GM18519 (cell line): Measurements from ENCODE around the gene CNTN5.
"Not testable (repeated sequence)": the region's sequence is repeated elsewhere in the genome, so short reads cannot be mapped to it uniquely, and the experiment has no call there.

ENCODE experiments used
- ATAC-seq: cut with Tn5 transposase; IDR thresholded peaks from one replicate; pipeline ENCODE4 v1.9.1; 2021; ENCODE audit warnings: mild to moderate bottlenecking, moderate library complexity; ENCODE audit not compliant: unreplicated experiment, low FRiP score

Gene CNTN5

GRCh38 chr11:99020352-99021225 lies at the start of gene CNTN5:
Gene CNTN5, plus strand, starts transcription at chr11:99020949.
- peak; percentile 45 for ATAC-seq

DNA sequence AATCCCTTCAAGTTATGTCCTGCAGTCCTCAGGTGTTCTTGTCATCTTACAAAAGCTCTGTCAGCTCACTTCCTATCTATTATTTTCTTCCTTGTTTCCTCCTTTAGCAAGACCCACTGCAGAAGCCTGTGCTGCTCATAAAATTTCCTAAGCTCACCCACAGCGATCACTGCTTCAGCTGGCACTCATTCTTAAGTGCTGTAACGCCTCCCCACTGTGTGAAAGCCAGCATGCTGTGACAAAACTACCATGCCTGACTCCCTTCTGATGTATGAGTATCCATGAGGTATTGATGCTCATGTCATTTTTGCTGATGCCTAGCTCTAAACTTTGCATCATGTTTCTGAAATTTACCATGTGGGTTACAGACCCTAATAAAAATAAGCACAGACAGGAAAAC lies 41.5 kb upstream of the CNTN5 start:
- no peak for ATAC-seq

GRCh38 chr11:99015634-99016454 lies 4.9 kb upstream of the CNTN5 start:
- ATAC-seq = peak; percentile 54

- no peak for ATAC-seq
These were observed 1.1 kb upstream of the CNTN5 start for GRCh38 chr11:99019696-99020095.

GRCh38 chr11:99037057-99037456 lies 16.3 kb downstream of the CNTN5 start:
- ATAC-seq = no peak

DNA sequence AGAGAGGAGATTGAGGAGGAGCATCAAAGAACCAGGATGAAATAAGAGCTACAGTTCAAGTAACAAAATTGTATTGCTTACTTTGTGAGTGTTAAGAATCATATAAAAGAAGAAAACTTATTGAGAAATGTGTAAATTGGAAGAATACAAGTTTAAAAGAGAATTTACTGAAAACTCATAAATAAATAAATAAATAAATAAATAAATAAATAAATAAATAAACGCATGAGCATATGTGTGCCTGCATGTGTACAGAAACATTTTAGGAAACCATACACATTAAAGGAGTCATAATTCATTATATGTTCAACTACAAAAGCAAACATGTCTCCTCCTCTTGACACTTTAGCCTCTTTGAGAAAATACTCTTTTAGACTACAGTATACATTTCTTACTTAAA lies 42.6 kb downstream of the CNTN5 start:
- no peak for ATAC-seq

DNA sequence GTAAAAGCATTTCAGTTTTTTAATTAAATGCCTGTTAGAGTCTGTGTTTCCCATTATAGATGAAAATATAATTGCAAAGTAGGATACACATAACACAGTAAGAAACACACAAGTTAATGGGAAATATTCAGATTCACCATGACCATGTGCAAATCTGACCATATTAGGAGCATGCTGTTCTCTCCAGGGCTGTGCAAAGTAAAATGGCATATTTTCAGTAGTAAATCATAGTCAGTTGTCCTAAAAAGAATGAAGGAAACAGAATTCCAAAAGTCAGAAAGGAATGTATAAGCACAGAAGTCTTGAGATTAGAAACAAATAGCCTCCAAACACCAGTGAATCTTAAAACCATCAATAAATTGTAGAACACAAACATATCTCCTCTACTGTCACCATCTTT lies 44.4 kb downstream of the CNTN5 start:
- ATAC-seq = no peak

GRCh38 chr11:99066618-99067317 lies 46.0 kb downstream of the CNTN5 start:
- ATAC-seq = no peak

DNA sequence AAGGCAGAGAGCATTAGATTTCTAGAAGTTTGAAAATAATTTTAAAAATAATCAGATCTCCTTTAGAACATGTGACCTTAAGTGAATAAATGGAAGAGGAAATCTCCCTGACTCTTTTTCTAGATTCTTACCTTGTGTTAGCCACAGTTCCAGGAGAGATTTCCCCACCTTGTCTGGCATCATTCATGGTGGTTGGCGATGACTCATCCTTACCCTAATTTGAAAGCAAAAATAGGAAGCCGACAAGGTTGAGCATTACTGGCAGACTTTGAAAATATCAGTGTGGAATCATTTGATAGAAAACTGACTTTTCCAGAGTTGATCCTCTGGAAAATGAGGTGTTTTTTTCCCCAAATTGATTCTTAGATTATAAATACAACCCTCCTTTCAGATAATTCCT lies 48.1 kb downstream of the CNTN5 start:
- ATAC-seq = no peak

DNA sequence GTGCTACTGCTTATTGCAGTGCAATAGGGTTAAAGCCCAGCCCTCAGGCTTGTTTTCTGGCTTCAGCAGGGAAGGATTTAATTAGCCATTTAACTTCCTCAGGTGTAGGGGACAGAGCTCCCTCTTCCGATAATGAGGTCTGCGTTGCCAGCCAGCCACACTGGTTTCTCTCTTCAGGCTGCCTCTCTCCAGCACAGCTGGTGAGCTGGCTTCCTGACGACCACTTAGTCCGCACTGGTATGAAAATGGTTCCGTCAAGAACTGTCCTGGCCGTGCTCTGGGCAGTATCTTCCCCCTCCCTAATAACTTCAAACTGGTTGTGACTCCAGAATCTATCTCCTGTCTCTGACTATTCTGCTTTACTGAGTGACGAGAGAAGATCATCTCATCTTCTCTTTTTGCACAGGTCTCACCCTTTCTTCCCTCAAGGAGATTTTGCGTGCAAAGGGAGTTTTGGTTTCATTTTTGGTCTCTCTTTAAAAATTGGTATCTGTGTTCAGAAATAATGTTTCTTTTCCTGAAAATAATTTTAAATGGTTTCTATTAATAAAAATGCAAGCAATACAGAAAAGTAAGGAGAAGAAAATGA lies 49.2 kb downstream of the CNTN5 start:
- peak; percentile 54 for ATAC-seq

DNA sequence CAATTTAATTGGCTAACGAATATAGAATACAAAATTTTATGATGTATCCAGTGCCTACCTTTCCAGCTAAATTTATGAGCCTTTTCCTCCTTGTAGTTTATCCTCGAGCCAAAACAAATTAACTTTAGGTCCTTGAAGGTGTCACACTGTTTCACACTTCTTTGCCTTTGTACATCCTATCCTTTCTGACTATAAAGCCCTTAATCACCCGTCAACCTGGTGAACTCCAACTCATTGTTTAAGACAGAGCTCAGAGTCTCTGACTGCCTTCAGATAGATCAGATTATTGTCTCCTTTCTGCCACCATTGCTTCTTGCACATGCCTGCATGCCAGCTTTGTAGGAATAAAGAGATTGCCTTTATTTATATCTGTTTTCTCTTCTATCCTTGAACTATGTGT lies 58.8 kb downstream of the CNTN5 start:
- no peak for ATAC-seq

GRCh38 chr11:99080154-99080553 lies 59.4 kb downstream of the CNTN5 start:
- ATAC-seq = no peak

DNA sequence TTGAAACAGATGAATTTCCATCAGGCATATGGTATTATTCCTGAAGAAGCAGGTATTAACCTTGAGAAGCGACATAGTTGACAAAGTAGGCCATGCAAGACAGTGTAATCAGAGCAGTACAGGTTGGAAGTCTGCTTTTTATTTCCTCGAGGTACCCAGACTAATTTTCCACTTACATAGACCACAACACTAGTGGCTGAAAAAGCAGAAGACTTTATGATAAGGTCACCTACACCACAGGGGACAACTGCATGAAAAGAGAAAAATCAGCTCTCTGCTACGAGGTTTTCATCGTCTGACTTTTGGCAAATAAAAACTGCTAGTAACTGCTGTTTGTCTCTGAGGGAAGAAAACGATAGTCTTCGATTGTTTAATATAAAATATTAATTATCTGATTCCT lies 77.5 kb downstream of the CNTN5 start:
- ATAC-seq = peak; percentile 8

GRCh38 chr11:99098751-99099150 lies 78.0 kb downstream of the CNTN5 start:
- ATAC-seq = peak; percentile 99

DNA sequence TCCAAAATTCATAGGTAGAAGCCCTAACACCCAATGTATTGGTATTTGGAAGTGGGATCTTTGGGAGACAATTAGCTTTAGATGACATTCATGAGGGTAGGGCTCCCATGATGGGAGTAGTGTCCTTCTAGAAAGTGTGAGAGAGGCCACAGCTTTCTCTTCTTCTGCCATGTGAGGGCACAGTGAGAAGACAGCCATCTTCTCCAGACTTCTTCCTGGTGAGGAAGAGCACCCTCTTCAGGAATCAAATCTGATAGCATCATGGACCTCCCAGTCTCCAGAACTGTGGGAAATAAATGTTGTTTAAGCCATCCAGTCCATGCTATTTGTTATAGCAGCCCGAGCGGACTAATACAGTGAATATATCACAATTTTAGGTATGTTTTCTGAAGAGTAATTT lies 96.9 kb downstream of the CNTN5 start:
- no peak for ATAC-seq

DNA sequence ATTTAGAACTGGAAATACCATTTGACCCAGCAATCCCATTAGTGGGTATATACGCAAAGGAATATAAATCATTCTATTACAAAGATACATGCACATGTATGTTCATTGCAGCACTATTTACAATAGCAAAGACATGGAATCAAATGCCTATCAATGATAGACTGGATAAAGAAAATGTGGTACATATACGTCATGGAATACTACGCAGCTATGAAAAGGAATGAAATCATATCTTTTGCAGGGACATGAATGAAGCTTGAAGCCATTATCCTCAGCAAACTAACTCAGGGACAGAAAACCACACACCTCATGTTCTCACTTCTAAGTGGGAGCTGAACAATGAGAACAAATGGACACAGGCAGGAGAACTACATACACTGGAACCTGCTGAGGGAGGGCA lies 113.1 kb downstream of the CNTN5 start:
- ATAC-seq = not testable (repeated sequence)

- no peak for ATAC-seq
These were observed 114.8 kb downstream of the CNTN5 start for GRCh38 chr11:99135508-99135907.

- no peak for ATAC-seq
These were observed 121.5 kb downstream of the CNTN5 start for GRCh38 chr11:99142237-99142636.

DNA sequence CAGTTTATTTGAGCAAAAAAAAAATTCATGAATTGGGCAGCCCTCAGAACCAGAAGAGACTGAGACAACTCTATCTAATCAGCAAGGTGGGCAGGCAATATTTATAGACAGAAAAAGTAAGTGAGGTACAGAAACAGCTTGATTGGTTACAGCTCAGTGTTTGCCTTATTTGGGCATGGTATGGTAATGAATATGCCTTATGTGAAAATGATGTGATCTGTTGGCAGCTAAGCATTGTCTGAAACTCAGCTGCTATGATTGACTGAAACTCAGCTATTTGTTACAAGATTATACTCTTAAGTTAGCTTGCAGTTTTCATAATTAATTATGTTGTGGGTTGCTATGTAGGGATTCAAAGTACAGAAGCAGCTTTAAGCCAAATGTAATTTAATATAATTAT lies 127.6 kb downstream of the CNTN5 start:
- no peak for ATAC-seq

GRCh38 chr11:99154277-99154676 lies 133.5 kb downstream of the CNTN5 start:
- ATAC-seq = no peak

GRCh38 chr11:99160447-99160846 lies 139.7 kb downstream of the CNTN5 start:
- ATAC-seq = no peak
